ENCODE results near the gene KIF26B. TPM values are rescaled to one million over a fixed set of nuclear protein-coding genes. Genes with fewer than 3 reads are reported as not detected.

The KIF26B gene
- total RNA-seq, 4 donors from 2014 or later: 0.90 to 2.0 (median 1.5) TPM

DNA sequence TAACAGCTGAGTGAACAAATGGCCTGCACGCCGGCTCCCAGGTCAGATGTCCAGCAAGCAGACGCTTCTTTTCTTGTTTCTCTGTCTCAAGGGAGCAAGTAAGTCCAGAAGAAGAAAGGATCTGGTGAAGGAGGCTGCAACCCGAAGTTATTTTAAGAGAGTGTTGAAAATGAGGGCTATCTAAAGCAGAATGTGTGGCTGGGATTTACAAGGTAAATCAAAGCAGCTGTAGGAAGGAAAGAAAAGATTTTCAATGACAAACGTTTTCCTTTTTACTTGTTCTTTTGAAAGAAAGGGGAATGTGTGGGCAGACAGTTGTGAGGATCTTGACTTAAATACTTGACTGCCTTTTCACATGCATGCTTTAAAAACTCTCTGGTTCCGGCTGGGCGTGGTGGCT lies 311.5 kb downstream of the KIF26B start:
- no peak for DNase-seq (ENCODE audit: low spot score in 2 of 2)
- Histone ChIP-seq H3K36me3 (no peaks in the 10 kb centered on the region), H3K27me3 (no peaks in the 10 kb centered on the region), H3K27ac (no peak overlapping the region), H3K9me3 (no peaks in the 10 kb centered on the region), H3K4me1 (no peaks in the 10 kb centered on the region), H3K4me3 (no peak overlapping the region)
- WGBS, 2 donors: 47 to 52% methylated on average over 7 of the region's 7 CpGs
- TF ChIP-seq, protein P1, sequence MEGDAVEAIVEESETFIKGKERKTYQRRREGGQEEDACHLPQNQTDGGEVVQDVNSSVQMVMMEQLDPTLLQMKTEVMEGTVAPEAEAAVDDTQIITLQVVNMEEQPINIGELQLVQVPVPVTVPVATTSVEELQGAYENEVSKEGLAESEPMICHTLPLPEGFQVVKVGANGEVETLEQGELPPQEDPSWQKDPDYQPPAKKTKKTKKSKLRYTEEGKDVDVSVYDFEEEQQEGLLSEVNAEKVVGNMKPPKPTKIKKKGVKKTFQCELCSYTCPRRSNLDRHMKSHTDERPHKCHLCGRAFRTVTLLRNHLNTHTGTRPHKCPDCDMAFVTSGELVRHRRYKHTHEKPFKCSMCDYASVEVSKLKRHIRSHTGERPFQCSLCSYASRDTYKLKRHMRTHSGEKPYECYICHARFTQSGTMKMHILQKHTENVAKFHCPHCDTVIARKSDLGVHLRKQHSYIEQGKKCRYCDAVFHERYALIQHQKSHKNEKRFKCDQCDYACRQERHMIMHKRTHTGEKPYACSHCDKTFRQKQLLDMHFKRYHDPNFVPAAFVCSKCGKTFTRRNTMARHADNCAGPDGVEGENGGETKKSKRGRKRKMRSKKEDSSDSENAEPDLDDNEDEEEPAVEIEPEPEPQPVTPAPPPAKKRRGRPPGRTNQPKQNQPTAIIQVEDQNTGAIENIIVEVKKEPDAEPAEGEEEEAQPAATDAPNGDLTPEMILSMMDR (IDR thresholded peaks at IDR 0.05): no peak
- TF ChIP-seq POLR2A (IDR thresholded peaks at IDR 0.05) (no peak), EP300 (IDR thresholded peaks at IDR 0.05) (no peak)

DNA sequence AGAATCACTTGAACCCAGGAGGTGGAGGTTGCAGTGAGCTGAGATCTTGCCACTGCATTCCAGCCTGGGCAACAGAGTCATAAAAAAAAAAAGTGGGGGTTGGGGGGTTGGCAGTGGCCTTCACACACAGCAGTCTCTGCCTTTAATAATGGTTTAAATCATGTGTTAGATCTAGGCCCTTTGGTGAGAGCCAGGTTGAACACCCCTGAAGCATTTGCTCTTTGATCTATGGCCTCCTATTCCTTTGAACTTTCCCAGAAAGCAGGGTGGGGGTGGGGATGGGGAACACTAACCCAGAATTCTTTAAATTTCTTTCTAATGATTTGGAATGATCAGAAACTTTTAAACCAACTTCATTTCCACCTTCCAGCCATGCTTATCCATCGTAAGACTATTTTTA lies 313.0 kb downstream of the KIF26B start:
- DNase-seq (ENCODE audit: low spot score in 2 of 2): no peak
- TF ChIP-seq, protein P1 (IDR thresholded peaks at IDR 0.05): no peak
- TF ChIP-seq POLR2A (IDR thresholded peaks at IDR 0.05) (no peak), EP300 (IDR thresholded peaks at IDR 0.05) (no peak)
- Histone ChIP-seq H3K36me3 (no peaks in the 10 kb centered on the region), H3K4me3 (no peak overlapping the region), H3K27ac (no peak overlapping the region), H3K27me3 (no peaks in the 10 kb centered on the region), H3K4me1 (no peaks in the 10 kb centered on the region), H3K9me3 (no peaks in the 10 kb centered on the region)
- WGBS, 2 donors: 76 to 87% methylated on average over 1 of the region's 1 CpG

DNA sequence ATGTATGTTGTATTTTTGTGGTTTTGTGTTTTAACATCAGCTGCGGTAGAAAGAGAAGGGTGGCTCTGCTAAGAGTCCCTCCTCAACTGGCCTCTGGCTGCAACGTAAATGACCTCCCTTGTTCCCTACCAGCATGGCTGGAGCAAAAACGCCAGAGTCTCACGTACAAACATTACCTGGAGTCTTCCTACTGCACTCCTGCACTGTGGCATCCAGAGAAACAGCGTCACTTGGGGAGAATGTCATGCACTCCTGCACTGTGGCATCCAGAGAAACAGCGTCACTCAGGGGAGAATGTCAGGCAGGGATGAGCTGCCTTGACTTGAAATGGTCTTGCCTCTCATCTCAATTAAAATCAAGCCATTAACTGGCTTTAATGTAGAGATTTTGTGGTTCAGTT lies 314.2 kb downstream of the KIF26B start:
- Histone ChIP-seq H3K9me3 (no peaks in the 10 kb centered on the region), H3K27ac (no peak overlapping the region), H3K4me1 (no peaks in the 10 kb centered on the region), H3K4me3 (no peak overlapping the region), H3K27me3 (no peaks in the 10 kb centered on the region), H3K36me3 (no peaks in the 10 kb centered on the region)
- no peak for DNase-seq (ENCODE audit: low spot score in 2 of 2)
- TF ChIP-seq, protein P1 (IDR thresholded peaks at IDR 0.05): no peak
- TF ChIP-seq POLR2A (IDR thresholded peaks at IDR 0.05) (no peak), EP300 (IDR thresholded peaks at IDR 0.05) (no peak)
- WGBS, 2 donors: 59 to 60% methylated on average over 6 of the region's 6 CpGs

DNA sequence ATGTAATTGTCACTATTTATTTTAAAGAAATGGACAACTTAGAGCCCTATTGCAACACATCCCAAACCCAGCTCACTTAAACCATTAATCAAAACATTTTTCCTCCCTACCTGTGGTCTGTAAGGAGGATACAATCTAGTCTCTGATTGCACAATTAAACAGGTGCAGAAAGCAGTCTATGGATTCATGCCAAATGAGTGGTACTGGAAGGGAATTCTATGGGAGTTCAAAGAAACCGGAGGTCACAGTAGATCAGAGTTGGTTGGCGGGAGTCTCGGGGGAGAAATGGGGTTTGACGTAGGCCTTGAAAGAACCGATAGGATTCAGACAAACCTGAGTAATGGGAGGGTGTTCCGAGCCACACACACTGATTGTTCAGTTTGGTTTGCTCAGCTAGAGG lies 314.9 kb downstream of the KIF26B start:
- Histone ChIP-seq H3K36me3 (no peaks in the 10 kb centered on the region), H3K4me1 (no peaks in the 10 kb centered on the region), H3K27ac (no peak overlapping the region), H3K9me3 (no peaks in the 10 kb centered on the region), H3K4me3 (no peak overlapping the region), H3K27me3 (no peaks in the 10 kb centered on the region)
- 89 to 94% methylated on average over 6 of the region's 6 CpGs for WGBS, 2 donors
- no peak for TF ChIP-seq EP300 (IDR thresholded peaks at IDR 0.05)
- TF ChIP-seq, protein P1 (IDR thresholded peaks at IDR 0.05): no peak
- TF ChIP-seq POLR2A (IDR thresholded peaks at IDR 0.05): no peak
- no peak for DNase-seq (ENCODE audit: low spot score in 2 of 2)

DNA sequence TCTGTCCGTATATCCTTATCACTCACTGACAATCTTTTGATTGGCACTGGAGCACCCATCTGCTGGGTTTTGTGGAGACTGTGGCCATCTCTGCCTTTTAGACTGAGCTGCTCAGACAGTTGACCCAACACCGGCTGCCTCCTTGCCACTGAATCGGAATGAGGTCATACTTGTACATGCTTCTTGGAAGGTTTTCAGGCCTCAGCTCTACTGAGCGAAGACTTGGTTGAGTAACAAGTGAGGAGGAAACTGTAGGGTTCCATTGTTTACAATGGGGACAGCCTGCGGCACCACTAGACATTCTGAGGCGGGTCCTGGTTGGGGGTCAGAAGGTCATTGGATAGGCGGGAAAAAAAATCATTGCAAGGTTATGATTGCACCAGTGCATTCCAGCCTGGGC lies 320.3 kb downstream of the KIF26B start:
- no peak for DNase-seq (ENCODE audit: low spot score in 2 of 2)
- no peaks in the 10 kb centered on the region for H3K4me1 ChIP-seq
- WGBS, 2 donors: 67 to 73% methylated on average over 7 of the region's 7 CpGs
- H3K27me3 ChIP-seq: no peaks in the 10 kb centered on the region
- no peaks in the 10 kb centered on the region for H3K36me3 ChIP-seq
- no peak overlapping the region for H3K27ac ChIP-seq
- no peak overlapping the region for H3K4me3 ChIP-seq
- TF ChIP-seq, protein P1 (IDR thresholded peaks at IDR 0.05): no peak
- TF ChIP-seq EP300 (IDR thresholded peaks at IDR 0.05) (no peak), POLR2A (IDR thresholded peaks at IDR 0.05) (no peak)
- H3K9me3 ChIP-seq: no peaks in the 10 kb centered on the region

Measured in tibial nerve (tissue), 4 donors.